Activated CD4-positive, alpha-beta T cell treated with anti-CD3 and anti-CD28 coated beads, Interleukin-2, amount 50 U/mL, for 4 hours (primary cell): ENCODE measurements around the gene ZNF813.
A peak's percentile ranks its signal among the peaks of the same experiment; 100 is the strongest.
"Not testable (repeated sequence)": the region's sequence is repeated elsewhere in the genome, so short reads cannot be mapped to it uniquely, and the experiment has no call there.

ENCODE experiments used
- DNase-seq, 2 experiments: peaks; one replicate each; pipeline ENCODE4 v3.0.0-alpha.2; 2020

The ZNF813 gene

GRCh38 chr19:53467485-53468262, at the start of gene ZNF813:
ZNF813 (plus strand) TSS chr19:53467733; CDS start chr19:53483823, 16,090 bp downstream.
- DNase-seq = peak; percentile 96 to 98

GRCh38 chr19:53420520-53421315, 46.8 kb upstream of the ZNF813 start:
- not testable (repeated sequence) for DNase-seq

- DNase-seq = no peak
Observed at GRCh38 chr19:53422551-53422950, 45.0 kb upstream of the ZNF813 start.

DNA sequence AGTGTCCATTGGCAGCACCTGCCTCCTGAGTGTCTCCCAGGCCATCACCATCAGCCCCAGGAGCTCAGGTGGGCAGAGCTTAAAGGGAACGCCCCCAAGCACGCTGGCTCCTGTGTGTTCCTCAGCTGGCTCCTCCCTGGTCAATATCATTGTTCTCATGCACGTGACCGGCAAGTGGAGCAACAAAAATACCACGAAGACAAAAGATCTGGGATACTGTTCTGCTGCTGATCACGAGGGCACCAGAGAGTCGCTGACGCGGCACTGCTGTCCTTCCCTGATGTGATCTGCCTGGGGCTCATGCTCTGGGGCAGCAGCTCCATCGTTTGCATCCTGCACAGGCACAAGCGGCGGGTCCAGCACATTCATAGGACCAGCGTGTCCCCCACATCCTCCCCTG, 44.5 kb upstream of the ZNF813 start:
- DNase-seq = not testable (repeated sequence)

DNA sequence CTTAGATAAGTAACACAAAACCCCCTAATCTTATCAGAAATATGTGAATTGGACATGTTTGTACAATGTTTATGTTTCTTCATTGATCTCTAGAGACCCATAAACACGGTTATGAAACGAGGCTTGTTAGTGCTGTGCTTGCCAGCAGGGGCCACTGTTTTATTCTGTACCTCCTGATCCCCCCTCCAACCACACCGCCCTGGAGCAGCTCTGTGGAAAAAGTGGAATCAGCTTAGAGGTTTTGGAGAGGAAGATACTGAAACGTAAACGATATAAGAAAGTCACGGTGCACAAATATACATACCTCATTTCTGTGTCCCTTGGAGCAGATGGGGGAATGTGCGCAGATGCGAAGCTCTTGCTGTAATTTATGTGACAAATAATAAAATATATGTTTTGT, 43.9 kb upstream of the ZNF813 start:
- DNase-seq = not testable (repeated sequence)

DNA sequence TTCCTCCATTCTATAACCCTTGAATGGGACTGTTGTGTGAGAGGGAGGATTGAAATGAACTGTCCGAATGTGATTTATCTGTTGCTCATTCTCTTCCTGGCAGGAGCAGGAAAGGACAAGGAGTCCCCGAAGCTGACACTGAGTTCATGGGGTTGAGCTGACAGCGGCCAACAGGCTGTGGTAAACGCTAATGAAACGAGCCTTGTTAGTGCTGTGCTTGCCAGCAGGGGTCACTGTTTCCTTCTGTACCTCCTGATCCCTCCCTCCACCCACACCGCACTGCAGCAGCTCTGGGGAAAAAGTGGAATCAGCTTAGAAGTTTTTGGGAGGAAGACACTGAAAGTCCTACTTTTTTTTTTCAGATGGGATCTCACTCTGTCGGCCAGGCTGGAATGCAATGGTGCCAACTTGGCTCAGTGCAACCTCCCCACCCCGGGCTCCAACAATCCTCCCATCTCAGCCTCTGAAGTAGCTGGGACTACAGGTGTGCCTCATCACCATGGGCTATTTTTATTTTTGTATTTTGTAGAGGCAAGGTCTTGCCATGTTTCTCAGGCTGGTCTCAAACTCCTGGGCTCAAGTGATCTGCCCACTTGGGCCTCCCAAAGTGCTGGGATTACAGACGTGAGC, 42.5 kb upstream of the ZNF813 start:
- DNase-seq = peak; percentile 53 to 58

GRCh38 chr19:53431399-53432087, 36.0 kb upstream of the ZNF813 start, which contains the start of gene ZNF761:
ZNF761 (plus strand) TSS chr19:53431984; CDS start chr19:53447269, 15,285 bp downstream.
- peak; percentile 96 to 97 for DNase-seq

- DNase-seq = peak; percentile 0 to 6
Observed at GRCh38 chr19:53432088-53432661, 35.4 kb upstream of the ZNF813 start.

GRCh38 chr19:53443809-53444208, 23.7 kb upstream of the ZNF813 start:
- not testable (repeated sequence) for DNase-seq

DNA sequence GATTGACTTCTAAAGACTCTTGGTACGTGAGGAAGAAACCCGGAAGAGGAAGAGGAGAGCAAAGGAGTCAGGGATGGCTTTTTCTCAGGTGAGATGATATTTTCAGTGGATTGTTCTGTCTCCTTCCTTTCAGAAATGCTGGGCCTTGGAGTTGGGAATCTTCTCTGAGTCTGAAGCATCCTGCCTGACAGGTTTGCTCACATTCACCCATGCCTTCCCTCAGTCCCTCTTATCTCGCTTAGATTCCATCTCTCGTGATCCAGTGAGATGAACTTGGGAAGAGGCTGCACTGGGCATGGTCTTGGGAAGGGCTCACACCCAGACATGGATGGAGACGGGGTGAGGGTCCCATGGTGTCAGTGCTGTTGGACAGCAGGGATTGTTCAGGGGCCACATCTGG, 20.3 kb upstream of the ZNF813 start:
- not testable (repeated sequence) for DNase-seq

- no peak for DNase-seq
Observed at GRCh38 chr19:53455828-53456227, 11.7 kb upstream of the ZNF813 start.

DNA sequence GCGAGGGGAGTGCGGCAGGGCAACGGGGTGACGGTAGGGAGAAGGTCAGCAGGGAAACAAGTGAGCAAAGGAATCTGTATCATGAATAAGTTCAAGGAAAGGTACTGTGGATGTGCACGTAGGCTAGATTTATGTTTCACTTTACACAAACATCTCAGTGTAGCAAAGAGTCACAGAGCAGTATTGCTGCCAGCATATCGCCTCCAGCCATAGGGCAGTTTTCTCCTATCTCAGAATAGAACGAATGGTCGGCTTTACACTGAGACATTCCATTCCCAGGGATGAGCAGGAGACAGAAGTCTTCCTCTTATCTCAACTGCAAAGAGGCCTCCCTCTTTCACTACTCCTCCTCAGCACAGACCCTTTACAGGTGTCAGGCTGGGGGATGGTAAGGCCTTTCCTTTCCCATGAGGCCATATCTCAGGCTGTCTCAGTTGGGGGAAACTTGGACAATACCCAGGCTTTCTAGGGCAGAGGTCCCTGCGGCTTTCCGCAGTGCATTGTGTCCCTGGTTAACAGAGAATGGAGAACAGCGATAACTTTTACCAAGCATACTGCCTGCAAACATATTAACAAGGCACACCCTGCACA, 7.3 kb upstream of the ZNF813 start:
- not testable (repeated sequence) for DNase-seq

- DNase-seq = no peak
Observed at GRCh38 chr19:53461866-53462265, 5.7 kb upstream of the ZNF813 start.

DNA sequence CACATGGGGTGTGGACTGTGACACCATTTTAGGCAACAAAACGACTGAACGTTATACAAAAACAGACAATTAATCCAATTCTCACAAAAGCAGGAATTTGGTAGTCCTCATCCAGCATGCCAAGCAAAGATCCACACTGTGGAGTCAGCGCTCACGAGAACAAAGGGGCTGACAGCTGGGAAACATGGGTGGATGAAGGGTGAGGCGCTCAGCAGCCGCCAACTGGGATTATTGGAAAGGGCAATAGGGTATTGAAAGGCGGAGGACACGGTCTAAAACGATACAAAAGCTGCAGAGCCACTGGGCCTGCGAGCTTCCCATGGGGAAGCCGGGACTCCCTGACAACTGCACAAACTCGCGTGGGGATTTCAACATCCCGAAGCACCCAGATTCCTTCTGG, 4.7 kb upstream of the ZNF813 start:
- DNase-seq = no peak

DNA sequence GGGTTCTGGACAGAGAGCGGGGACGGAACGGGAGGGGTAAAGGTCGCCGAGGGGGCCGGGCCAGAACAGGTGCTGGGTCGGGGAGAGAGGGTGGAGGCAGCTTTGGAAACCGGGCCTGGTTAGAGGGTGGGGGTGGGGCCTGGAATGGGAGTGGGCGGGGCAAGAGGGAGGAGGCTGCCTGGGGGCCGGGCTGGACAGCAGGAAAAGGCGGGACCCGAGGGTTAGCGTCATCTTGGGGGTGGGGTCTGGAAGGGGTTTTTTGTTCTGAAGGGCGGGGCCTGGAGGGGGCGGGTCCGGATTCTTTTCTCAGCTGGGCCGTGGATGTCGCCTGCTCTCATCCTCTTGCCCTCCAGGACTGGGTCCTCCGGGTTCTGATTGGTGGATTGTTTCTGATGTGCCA, 4.3 kb upstream of the ZNF813 start:
- DNase-seq = no peak

GRCh38 chr19:53466726-53467484, 628 bp upstream of the ZNF813 start:
- no peak for DNase-seq

DNA sequence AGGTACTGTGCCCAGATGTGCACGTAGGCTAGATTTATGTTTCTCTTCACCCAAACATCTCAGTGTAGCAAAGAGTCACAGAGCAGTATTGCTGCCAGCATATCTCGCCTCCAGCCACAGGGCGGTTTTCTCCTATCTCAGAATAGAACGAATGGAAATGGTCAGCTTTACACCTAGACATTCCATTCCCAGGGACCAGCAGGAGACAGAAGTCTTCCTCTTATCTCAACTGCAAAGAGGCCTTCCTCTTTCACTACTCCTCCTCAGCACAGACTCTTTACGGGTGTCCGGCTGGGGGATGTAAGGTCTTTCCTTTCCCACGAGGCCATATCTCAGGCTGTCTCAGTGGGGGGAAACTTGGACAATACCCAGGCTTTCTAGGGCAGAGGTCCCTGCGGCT, 1.1 kb downstream of the ZNF813 start:
- not testable (repeated sequence) for DNase-seq

GRCh38 chr19:53471916-53472315, 4.4 kb downstream of the ZNF813 start:
- no peak for DNase-seq

- not testable (repeated sequence) for DNase-seq
Observed at GRCh38 chr19:53474832-53475231, 7.3 kb downstream of the ZNF813 start.

- not testable (repeated sequence) for DNase-seq
Observed at GRCh38 chr19:53475470-53475869, 7.9 kb downstream of the ZNF813 start.

GRCh38 chr19:53483751-53484150, 16.2 kb downstream of the ZNF813 start:
- DNase-seq = not testable (repeated sequence)
